ENCODE results near the gene PRKN.
A peak's percentile ranks its signal among the peaks of the same experiment; 100 is the strongest.

The PRKN gene

GRCh38 chr6:161584051-161584450 lies 1143.5 kb downstream of the PRKN start:
- TF ChIP-seq, protein P1, sequence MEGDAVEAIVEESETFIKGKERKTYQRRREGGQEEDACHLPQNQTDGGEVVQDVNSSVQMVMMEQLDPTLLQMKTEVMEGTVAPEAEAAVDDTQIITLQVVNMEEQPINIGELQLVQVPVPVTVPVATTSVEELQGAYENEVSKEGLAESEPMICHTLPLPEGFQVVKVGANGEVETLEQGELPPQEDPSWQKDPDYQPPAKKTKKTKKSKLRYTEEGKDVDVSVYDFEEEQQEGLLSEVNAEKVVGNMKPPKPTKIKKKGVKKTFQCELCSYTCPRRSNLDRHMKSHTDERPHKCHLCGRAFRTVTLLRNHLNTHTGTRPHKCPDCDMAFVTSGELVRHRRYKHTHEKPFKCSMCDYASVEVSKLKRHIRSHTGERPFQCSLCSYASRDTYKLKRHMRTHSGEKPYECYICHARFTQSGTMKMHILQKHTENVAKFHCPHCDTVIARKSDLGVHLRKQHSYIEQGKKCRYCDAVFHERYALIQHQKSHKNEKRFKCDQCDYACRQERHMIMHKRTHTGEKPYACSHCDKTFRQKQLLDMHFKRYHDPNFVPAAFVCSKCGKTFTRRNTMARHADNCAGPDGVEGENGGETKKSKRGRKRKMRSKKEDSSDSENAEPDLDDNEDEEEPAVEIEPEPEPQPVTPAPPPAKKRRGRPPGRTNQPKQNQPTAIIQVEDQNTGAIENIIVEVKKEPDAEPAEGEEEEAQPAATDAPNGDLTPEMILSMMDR (IDR thresholded peaks at IDR 0.05; ENCODE audit: low read depth, low read length), result no peak
- H3K4me3 ChIP-seq (ENCODE audit: low read depth, low read length), result no peak overlapping the region
- in situ Hi-C loops (cut with HindIII; ENCODE audit: low sequenced_read_pairs), result no loop called here
- peak; percentile 10 for DNase-seq (ENCODE audit: low read depth, low spot score)

- H3K4me3 ChIP-seq (ENCODE audit: low read depth, low read length), result no peak overlapping the region
- TF ChIP-seq, protein P1 (IDR thresholded peaks at IDR 0.05; ENCODE audit: low read depth, low read length), result no peak
- in situ Hi-C loops (cut with HindIII; ENCODE audit: low sequenced_read_pairs), result no loop called here
- no peak for DNase-seq (ENCODE audit: low read depth, low spot score)
These were observed 1144.0 kb downstream of the PRKN start for GRCh38 chr6:161583584-161583983.

DNA sequence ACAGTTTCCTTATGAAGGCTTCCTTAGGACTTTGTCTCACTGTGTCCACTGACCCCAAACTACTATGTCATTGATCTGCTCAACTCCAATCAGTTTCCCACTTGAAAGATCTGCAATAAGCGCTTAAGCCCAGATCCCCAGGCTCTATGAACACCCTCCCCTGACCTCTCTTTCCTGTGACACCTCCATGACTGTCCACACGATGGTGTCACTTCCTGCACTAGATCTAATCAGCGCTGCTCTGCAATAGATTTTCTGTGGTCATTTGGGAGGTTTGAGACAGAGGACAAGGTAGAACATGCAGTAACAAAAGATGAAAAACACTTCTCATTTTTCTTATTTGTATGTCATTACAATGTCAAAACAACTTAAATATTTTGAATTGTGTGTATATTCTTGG lies 1149.1 kb downstream of the PRKN start:
- no peak for DNase-seq (ENCODE audit: low read depth, low spot score)
- H3K4me3 ChIP-seq (ENCODE audit: low read depth, low read length), result no peak overlapping the region
- in situ Hi-C loops (cut with HindIII; ENCODE audit: low sequenced_read_pairs), result no loop called here
- TF ChIP-seq, protein P1 (IDR thresholded peaks at IDR 0.05; ENCODE audit: low read depth, low read length), result no peak

- TF ChIP-seq, protein P1 (IDR thresholded peaks at IDR 0.05; ENCODE audit: low read depth, low read length), result no peak
- no peak overlapping the region for H3K4me3 ChIP-seq (ENCODE audit: low read depth, low read length)
- DNase-seq (ENCODE audit: low read depth, low spot score), result no peak
- in situ Hi-C loops (cut with HindIII; ENCODE audit: low sequenced_read_pairs), result no loop called here
These were observed 1151.9 kb downstream of the PRKN start for GRCh38 chr6:161575523-161576254.

DNA sequence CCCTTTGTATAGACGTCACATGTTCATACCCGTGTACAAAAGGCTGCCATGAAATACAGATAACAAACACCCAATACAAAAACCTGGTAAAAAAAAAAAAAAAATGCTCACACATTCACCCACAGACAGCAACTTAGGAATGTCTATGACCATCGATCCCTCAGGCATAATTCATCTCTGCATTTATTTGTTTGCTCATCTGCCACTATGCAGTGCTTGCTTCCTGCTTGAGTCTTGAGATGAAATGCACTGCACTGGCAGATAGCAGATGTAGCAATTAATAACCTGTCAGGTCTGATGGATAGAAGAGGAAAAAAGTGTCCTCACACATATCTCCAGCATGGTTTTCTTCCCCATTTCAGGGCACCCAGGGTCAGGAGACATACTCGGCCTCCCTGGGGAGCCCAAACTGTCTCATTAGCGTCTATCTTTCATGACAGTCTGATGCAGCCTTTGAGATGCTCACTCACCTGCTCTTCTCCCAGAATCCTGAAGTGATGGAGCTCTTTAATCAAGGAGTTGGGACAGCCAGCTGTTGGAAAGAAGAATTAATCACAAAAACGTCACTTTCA lies 1158.6 kb downstream of the PRKN start:
- TF ChIP-seq, protein P1 (IDR thresholded peaks at IDR 0.05; ENCODE audit: low read depth, low read length), result no peak
- in situ Hi-C loops (cut with HindIII; ENCODE audit: low sequenced_read_pairs), result no loop called here
- DNase-seq (ENCODE audit: low read depth, low spot score), result no peak
- no peak overlapping the region for H3K4me3 ChIP-seq (ENCODE audit: low read depth, low read length)

DNA sequence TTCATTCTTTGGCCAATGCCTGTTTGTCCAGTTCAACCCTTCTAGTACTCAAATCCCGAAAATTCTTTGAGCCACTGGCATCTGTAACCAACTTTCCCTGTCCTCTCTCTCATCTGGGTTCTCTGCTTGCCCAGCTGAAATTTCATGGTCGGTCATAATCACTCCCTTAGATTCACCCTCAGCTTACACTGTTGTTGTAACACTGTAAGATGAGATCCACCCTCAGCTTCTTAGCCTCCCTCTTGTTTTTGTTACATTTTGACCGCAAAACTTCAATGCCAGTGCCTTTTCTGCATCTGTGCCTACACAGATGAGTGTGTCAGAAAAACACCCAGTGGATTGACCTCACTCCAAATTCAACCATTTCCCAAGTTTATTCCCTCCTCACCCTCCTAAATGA lies 1162.6 kb downstream of the PRKN start:
- in situ Hi-C loops (cut with HindIII; ENCODE audit: low sequenced_read_pairs), result no loop called here
- H3K4me3 ChIP-seq (ENCODE audit: low read depth, low read length), result no peak overlapping the region
- no peak for DNase-seq (ENCODE audit: low read depth, low spot score)
- TF ChIP-seq, protein P1 (IDR thresholded peaks at IDR 0.05; ENCODE audit: low read depth, low read length), result no peak

All from astrocyte of the spinal cord (primary cell).